Measurements from ENCODE around the gene ACP1.

ACP1 gene

DNA sequence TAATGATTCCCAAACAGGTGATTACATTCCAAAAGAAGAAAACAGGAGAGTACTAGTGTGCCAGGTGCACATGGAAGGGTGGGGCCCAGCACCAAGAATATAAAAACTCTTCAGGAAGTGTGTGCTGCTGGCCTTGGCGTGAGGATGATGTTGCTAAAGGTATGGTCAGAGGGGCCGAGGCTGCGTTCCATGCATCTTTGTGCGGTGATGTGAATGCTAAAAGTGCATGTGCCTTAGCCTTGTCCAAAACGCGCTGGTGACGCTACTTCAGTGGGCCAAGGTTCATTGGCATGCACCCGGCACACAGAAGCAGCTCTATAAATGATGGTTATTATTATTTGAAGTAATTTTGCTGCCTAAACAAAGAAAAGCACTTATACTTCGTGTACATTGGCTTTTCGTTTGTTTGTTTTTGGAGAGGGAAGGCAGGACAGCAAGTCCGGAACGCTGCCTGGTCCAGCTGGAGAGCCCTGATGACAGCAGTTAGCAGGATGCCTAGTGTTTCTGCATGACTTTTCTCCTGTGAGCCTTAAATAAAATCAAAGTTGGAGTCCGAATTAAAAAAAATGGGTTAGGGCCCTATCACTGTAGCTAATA, 20.2 kb downstream of the ACP1 start:
- H3K36me3 ChIP-seq, result peaks cover 25 to 39% (median 29%) of the 10 kb centered on the region in 3 donors
- peaks cover 0 to 35% of the 10 kb centered on the region in 2 donors for H3K27me3 ChIP-seq
- intact Hi-C loops (cut with DNase I; ENCODE audit: low total_unique reads), result no loop called here
- H3K4me3 ChIP-seq, result no peak overlapping the region
- no peaks in the 10 kb centered on the region for H3K9me3 ChIP-seq
- H3K27ac ChIP-seq, result peak overlapping the region in 1 of 2 donors; percentile 19
- TF ChIP-seq, protein P1, sequence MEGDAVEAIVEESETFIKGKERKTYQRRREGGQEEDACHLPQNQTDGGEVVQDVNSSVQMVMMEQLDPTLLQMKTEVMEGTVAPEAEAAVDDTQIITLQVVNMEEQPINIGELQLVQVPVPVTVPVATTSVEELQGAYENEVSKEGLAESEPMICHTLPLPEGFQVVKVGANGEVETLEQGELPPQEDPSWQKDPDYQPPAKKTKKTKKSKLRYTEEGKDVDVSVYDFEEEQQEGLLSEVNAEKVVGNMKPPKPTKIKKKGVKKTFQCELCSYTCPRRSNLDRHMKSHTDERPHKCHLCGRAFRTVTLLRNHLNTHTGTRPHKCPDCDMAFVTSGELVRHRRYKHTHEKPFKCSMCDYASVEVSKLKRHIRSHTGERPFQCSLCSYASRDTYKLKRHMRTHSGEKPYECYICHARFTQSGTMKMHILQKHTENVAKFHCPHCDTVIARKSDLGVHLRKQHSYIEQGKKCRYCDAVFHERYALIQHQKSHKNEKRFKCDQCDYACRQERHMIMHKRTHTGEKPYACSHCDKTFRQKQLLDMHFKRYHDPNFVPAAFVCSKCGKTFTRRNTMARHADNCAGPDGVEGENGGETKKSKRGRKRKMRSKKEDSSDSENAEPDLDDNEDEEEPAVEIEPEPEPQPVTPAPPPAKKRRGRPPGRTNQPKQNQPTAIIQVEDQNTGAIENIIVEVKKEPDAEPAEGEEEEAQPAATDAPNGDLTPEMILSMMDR (IDR thresholded peaks at IDR 0.05), result no peak
- DNase-seq, result no peak
- H3K4me1 ChIP-seq, result peaks cover 0 to 49% (median 37%) of the 10 kb centered on the region in 4 donors

- TF ChIP-seq, protein P1 (IDR thresholded peaks at IDR 0.05), result no peak
- intact Hi-C loops (cut with DNase I; ENCODE audit: low total_unique reads), result no loop called here
- H3K4me1 ChIP-seq, result peaks cover 0 to 51% (median 38%) of the 10 kb centered on the region in 4 donors
These were observed 20.8 kb downstream of the ACP1 start for GRCh38 chr2:285531-285930.

GRCh38 chr2:286035-286434, 21.3 kb downstream of the ACP1 start:
- Histone ChIP-seq H3K36me3 (peaks cover 20 to 29% (median 20%) of the 10 kb centered on the region in 3 donors), H3K9me3 (no peaks in the 10 kb centered on the region), H3K27me3 (peaks cover 0 to 35% of the 10 kb centered on the region in 2 donors), H3K4me3 (no peak overlapping the region), H3K4me1 (peaks cover 0 to 51% (median 38%) of the 10 kb centered on the region in 4 donors), H3K27ac (no peak overlapping the region)
- TF ChIP-seq, protein P1 (IDR thresholded peaks at IDR 0.05), result no peak
- no peak for DNase-seq
- intact Hi-C loops (cut with DNase I; ENCODE audit: low total_unique reads), result no loop called here

More at GRCh38 chr2:285531-285930, 20.8 kb downstream of the ACP1 start:
- H3K9me3 ChIP-seq, result no peaks in the 10 kb centered on the region
- peak overlapping the region in 1 of 2 donors; percentile 19 for H3K27ac ChIP-seq
- no peak overlapping the region for H3K4me3 ChIP-seq
- no peak for DNase-seq
- H3K36me3 ChIP-seq, result peaks cover 25 to 34% (median 25%) of the 10 kb centered on the region in 3 donors
- peaks cover 0 to 35% of the 10 kb centered on the region in 2 donors for H3K27me3 ChIP-seq

GRCh38 chr2:286774-287392, 22.1 kb downstream of the ACP1 start:
- peak overlapping the region; percentile 68 to 83 for H3K27ac ChIP-seq
- DNase-seq, result no peak
- peak overlapping the region; percentile 55 to 62 for H3K4me3 ChIP-seq
- H3K27me3 ChIP-seq, result peaks cover 0 to 35% of the 10 kb centered on the region in 2 donors
- TF ChIP-seq, protein P1 (IDR thresholded peaks at IDR 0.05), result no peak
- H3K9me3 ChIP-seq, result no peaks in the 10 kb centered on the region
- H3K36me3 ChIP-seq, result peaks cover 11 to 20% (median 11%) of the 10 kb centered on the region in 3 donors
- H3K4me1 ChIP-seq, result peaks cover 0 to 51% (median 38%) of the 10 kb centered on the region in 4 donors
- intact Hi-C loops (cut with DNase I; ENCODE audit: low total_unique reads), result no loop called here

- TF ChIP-seq, protein P1 (IDR thresholded peaks at IDR 0.05), result no peak
- Histone ChIP-seq H3K27ac (peak overlapping the region; percentile 68 to 83), H3K4me1 (peaks cover 0 to 51% (median 38%) of the 10 kb centered on the region in 4 donors), H3K27me3 (peaks cover 0 to 35% of the 10 kb centered on the region in 2 donors), H3K4me3 (peak overlapping the region; percentile 55 to 62), H3K9me3 (no peaks in the 10 kb centered on the region), H3K36me3 (peaks cover 5 to 15% (median 5%) of the 10 kb centered on the region in 3 donors)
- no peak for DNase-seq
- intact Hi-C loops (cut with DNase I; ENCODE audit: low total_unique reads), result no loop called here
These were observed 22.7 kb downstream of the ACP1 start for GRCh38 chr2:287471-287885.
